Measurements from ENCODE around the gene SREBF1. TPM values are rescaled to one million over a fixed set of nuclear protein-coding genes. Genes with fewer than 3 reads are reported as not detected.

Gene SREBF1
- total and polyA plus RNA-seq, 3 donors from 2014 or later = 142 to 256 (median 239) TPM

DNA sequence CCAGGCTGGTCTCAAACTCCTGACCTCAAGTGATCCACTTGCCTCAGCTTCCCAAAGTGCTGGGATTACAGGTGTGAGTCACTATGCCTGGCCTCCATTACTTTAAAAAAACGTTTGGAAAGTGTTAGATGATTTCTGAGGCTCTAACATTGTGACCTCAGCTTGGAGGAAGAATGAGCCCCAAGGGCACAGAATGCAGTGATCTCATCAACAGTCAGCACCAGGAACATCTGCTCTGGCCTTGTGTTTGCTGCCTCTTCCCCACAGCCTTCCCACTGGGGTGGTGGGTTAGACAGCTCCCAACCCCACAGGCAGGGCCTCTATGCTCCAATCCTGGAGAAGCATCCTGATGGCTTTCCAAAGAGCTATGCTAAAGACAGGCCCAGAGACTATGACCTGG lies 37.7 kb upstream of the SREBF1 start:
- 50% methylated on average over 1 of the region's 1 CpG for WGBS, 2 donors
- no peak for DNase-seq
- no peaks in the 10 kb centered on the region for H3K36me3 ChIP-seq (ENCODE audit: low read depth, missing control alignments)
- no peaks in the 10 kb centered on the region for H3K9me3 ChIP-seq
- peaks cover 18% of the 10 kb centered on the region for H3K4me1 ChIP-seq
- H3K27ac ChIP-seq = no peak overlapping the region
- TF ChIP-seq, protein P1, sequence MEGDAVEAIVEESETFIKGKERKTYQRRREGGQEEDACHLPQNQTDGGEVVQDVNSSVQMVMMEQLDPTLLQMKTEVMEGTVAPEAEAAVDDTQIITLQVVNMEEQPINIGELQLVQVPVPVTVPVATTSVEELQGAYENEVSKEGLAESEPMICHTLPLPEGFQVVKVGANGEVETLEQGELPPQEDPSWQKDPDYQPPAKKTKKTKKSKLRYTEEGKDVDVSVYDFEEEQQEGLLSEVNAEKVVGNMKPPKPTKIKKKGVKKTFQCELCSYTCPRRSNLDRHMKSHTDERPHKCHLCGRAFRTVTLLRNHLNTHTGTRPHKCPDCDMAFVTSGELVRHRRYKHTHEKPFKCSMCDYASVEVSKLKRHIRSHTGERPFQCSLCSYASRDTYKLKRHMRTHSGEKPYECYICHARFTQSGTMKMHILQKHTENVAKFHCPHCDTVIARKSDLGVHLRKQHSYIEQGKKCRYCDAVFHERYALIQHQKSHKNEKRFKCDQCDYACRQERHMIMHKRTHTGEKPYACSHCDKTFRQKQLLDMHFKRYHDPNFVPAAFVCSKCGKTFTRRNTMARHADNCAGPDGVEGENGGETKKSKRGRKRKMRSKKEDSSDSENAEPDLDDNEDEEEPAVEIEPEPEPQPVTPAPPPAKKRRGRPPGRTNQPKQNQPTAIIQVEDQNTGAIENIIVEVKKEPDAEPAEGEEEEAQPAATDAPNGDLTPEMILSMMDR (IDR thresholded peaks at IDR 0.05) = no peak
- TF ChIP-seq POLR2A (IDR thresholded peaks at IDR 0.05) = no peak
- H3K4me3 ChIP-seq = no peak overlapping the region
- no peaks in the 10 kb centered on the region for H3K27me3 ChIP-seq
- intact Hi-C loops (cut with DNase I; ENCODE audit: low total_unique reads) = no loop called here

DNA sequence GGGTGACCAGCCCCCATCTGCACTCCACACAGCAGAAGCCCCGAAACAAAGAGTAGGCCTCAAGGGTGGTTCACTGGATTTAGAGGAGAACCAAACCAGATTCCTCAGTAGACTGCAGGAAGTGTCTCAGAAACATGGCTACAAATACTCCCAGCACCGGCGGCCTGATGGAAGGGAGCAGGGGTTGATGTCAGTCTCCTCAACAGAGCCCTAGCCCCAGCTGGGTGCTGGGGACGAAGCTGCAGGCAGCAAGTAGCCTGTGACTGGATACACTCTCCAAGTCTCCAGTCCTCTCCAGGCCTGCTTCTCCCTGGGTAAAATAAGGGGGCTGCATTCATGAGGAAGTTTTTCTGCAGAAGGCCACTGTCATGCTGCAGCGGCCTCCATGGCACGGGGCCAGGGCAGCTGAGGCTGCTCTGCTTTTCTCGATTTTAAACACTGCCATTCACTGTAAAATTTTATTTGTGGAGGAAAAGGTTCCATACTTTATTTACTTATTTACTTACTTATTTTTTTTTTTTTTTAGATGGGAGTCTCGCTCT lies 36.7 kb upstream of the SREBF1 start:
- H3K9me3 ChIP-seq = no peaks in the 10 kb centered on the region
- no peaks in the 10 kb centered on the region for H3K36me3 ChIP-seq (ENCODE audit: low read depth, missing control alignments)
- no peak overlapping the region for H3K4me3 ChIP-seq
- 78 to 82% methylated on average over 5 to 8 of the region's 8 CpGs for WGBS, 2 donors
- H3K27me3 ChIP-seq = no peaks in the 10 kb centered on the region
- no peak for DNase-seq
- H3K27ac ChIP-seq = no peak overlapping the region
- intact Hi-C loops (cut with DNase I; ENCODE audit: low total_unique reads) = no loop called here
- no peak for TF ChIP-seq POLR2A (IDR thresholded peaks at IDR 0.05)
- TF ChIP-seq, protein P1 (IDR thresholded peaks at IDR 0.05) = no peak
- H3K4me1 ChIP-seq = peaks cover 18% of the 10 kb centered on the region

DNA sequence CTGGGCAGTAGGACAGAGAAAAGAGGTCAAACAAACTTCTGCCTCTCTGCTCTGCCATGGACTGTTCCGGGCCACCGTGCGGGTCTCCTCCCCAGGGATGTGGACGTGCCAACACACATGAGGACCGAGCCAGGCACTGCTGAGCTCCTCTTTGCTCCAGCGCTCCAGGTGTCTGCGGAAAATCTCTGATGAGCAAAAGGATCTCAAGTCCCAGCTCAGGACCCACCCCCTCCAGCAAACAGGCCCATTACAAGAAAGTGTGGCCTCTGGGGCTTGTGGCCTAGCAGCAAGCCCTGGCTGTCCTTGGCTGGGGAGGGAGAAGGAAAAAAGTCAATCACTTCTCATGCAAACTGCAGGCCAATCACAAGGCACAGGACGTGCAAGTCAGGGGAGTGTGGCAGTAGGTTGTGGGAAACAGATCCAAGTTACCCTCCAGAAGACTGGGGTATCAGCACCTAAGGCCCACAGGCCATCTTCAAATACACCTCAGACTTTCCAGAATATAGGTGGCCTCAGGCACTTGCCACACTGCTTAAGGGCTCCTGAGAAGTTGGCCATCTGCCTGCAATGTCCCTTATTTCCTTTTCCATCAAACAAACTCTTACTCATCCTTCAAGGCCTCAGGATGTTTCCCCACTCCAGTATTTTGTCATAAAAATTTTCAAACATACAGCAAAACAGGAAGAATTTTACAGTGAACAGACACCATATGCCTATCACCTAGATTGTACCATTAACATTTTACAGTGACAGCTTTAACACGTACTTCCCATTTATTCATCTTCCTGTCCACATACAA lies 36.0 kb upstream of the SREBF1 start:
- intact Hi-C loops (cut with DNase I; ENCODE audit: low total_unique reads) = no loop called here
- H3K4me1 ChIP-seq = peaks cover 12% of the 10 kb centered on the region
- TF ChIP-seq POLR2A (IDR thresholded peaks at IDR 0.05) = no peak
- TF ChIP-seq, protein P1 (IDR thresholded peaks at IDR 0.05) = no peak
- H3K9me3 ChIP-seq = no peaks in the 10 kb centered on the region
- H3K4me3 ChIP-seq = no peak overlapping the region
- no peaks in the 10 kb centered on the region for H3K27me3 ChIP-seq
- 73 to 87% methylated on average over 4 to 9 of the region's 9 CpGs for WGBS, 2 donors
- no peak overlapping the region for H3K27ac ChIP-seq
- no peaks in the 10 kb centered on the region for H3K36me3 ChIP-seq (ENCODE audit: low read depth, missing control alignments)
- DNase-seq = no peak

DNA sequence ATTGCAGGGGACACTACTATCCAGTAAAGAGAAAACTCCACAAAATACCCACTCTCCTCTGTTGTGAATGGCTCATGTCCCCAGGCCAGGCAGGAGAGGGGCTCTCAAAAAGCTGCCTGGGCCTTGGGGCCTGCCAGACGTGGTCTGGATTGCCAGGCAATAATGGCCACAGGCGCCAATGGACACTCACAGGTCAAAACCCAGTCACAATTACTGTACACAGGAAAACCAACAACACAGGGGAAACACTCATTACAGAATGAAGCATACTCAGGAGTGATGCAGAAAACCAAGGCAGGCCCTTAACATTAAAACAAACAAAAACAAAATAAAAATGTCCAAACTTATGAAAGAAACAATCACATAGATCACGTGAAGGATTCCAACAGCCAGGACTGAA lies 35.1 kb upstream of the SREBF1 start:
- H3K9me3 ChIP-seq = no peaks in the 10 kb centered on the region
- WGBS, 2 donors = 80 to 88% methylated on average over 3 of the region's 3 CpGs
- H3K27ac ChIP-seq = no peak overlapping the region
- TF ChIP-seq, protein P1 (IDR thresholded peaks at IDR 0.05) = no peak
- no peak for TF ChIP-seq POLR2A (IDR thresholded peaks at IDR 0.05)
- no peaks in the 10 kb centered on the region for H3K36me3 ChIP-seq (ENCODE audit: low read depth, missing control alignments)
- H3K4me1 ChIP-seq = peaks cover 6% of the 10 kb centered on the region
- H3K27me3 ChIP-seq = no peaks in the 10 kb centered on the region
- no peak overlapping the region for H3K4me3 ChIP-seq
- intact Hi-C loops (cut with DNase I; ENCODE audit: low total_unique reads) = no loop called here
- DNase-seq = no peak
